ENCODE measurements around the gene SLBP. TPM values are rescaled to one million over a fixed set of nuclear protein-coding genes. Genes with fewer than 3 reads are reported as not detected.

The SLBP gene
- total and polyA plus RNA-seq, 10 of the 15 experiments (the other 5 are each of a cell fraction or from before 2014, with no cell fraction given), result 94.4 to 278 (median 158) TPM

DNA sequence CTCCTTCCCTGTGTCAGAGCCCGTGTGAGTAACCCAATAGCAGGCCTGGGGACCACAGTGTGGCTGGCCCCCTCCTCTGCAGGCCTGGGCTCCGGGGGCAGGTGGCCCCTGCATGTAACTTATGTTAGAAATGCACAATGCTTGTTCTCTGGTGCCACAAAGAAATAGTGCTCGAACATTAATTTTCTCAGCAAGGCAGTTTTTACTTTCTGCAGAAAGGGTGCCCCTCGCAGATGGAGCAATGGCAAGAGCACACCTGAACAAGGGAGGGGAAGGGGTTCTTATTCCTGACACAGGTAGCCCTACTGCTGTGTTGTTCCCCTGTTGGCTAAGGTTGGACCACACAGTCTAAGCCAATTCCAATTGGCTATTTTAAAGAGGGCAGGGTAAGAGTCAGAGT, 26.3 kb upstream of the SLBP start:
- WGBS (ENCODE audit: insufficient coverage, insufficient replicate concordance, low lambda C conversion rate, missing lambda C conversion rate), result 96% methylated on average over 4 of the region's 4 CpGs
- DNase-seq (ENCODE audit: low read depth, low spot score) (no peak), ATAC-seq (no peak), FAIRE-seq (no peak)
- ChIA-PET POLR2A (no interaction called here), RAD21 (ENCODE audit: unreplicated experiment) (no interaction called here), SMC1A (ENCODE audit: uncharacterized antibody, unreplicated experiment) (no interaction called here), CTCF (no interaction called here)
- H3K9ac ChIP-seq (ENCODE audit: control insufficient read depth, insufficient read depth, low read length), result no peak overlapping the region
- no peak overlapping the region for H3K27ac ChIP-seq (ENCODE audit: control insufficient read depth, insufficient read depth)
- H2AFZ ChIP-seq (ENCODE audit: control insufficient read depth, low read depth, low read length), result no peak overlapping the region
- TF ChIP-seq ATF2 (IDR thresholded peaks at IDR 0.05; ENCODE audit: low read length), result no peak
- TF ChIP-seq KLF5 (IDR thresholded peaks at IDR 0.05; ENCODE audit: partially characterized antibody), result peak; percentile 74
- peak; percentile 99 for TF ChIP-seq CBX5 (IDR thresholded peaks at IDR 0.05; ENCODE audit: low read depth)
- no peaks in the 10 kb centered on the region for H4K20me1 ChIP-seq (ENCODE audit: control insufficient read depth, insufficient read depth)
- H3K9me3 ChIP-seq (replicated peaks; ENCODE audit: control insufficient read depth, insufficient read depth, low read length), result peaks cover 18% of the 10 kb centered on the region
- intact Hi-C loops (cut with micrococcal nuclease; ENCODE audit: unreplicated experiment) (no loop called here), in situ Hi-C loops (cut with MboI) (no loop called here)
- H3K4me1 ChIP-seq (ENCODE audit: control insufficient read depth, insufficient read depth, low read length), result no peaks in the 10 kb centered on the region
- H3K27me3 ChIP-seq (replicated peaks in 1 of 2; ENCODE audit: control insufficient read depth in 2 of 2, insufficient read depth in 2 of 2, low read length in 1 of 2), result no peaks in the 10 kb centered on the region
- no peak overlapping the region for H3K4me3 ChIP-seq
- BruUV-seq (replicated peaks), result no TSS peak
- H3K4me2 ChIP-seq (ENCODE audit: control insufficient read depth, insufficient read depth), result no peak overlapping the region
- H3K79me2 ChIP-seq (ENCODE audit: control insufficient read depth, insufficient read depth, low read length), result no peaks in the 10 kb centered on the region
- peaks cover 43 to 53% of the 10 kb centered on the region in 2 experiments for H3K36me3 ChIP-seq (ENCODE audit: control insufficient read depth in 2 of 2, insufficient read depth in 2 of 2, low read length in 1 of 2)

DNA sequence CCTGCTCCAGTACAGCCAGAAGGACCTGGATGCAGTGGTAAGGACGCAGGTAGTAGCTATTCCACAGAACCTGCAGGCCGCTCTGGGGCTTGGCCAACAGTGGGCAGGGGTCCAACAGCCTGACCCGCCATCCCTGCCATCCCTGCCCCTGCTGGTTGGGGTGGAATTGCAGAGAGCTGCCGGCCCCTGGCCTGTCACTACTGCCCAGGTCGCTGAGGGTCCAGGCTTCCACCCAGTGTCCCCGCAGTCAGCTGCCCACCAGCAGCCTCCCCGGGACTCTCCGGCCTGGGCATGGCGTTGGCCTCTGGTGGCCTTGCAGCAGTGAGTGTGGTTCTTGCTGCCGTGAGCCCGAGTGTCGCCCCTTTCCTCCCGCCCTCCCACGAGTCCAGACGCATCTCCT, 25.5 kb upstream of the SLBP start:
- no TSS peak for BruUV-seq (replicated peaks)
- no peak overlapping the region for H2AFZ ChIP-seq (ENCODE audit: control insufficient read depth, low read depth, low read length)
- no peaks in the 10 kb centered on the region for H3K79me2 ChIP-seq (ENCODE audit: control insufficient read depth, insufficient read depth, low read length)
- H3K9me3 ChIP-seq (replicated peaks; ENCODE audit: control insufficient read depth, insufficient read depth, low read length), result peaks cover 18% of the 10 kb centered on the region
- FAIRE-seq (no peak), ATAC-seq (no peak), DNase-seq (ENCODE audit: low read depth, low spot score) (no peak)
- H3K27ac ChIP-seq (ENCODE audit: control insufficient read depth, insufficient read depth), result no peak overlapping the region
- H3K27me3 ChIP-seq (replicated peaks in 1 of 2; ENCODE audit: control insufficient read depth in 2 of 2, insufficient read depth in 2 of 2, low read length in 1 of 2), result no peaks in the 10 kb centered on the region
- H4K20me1 ChIP-seq (ENCODE audit: control insufficient read depth, insufficient read depth), result no peaks in the 10 kb centered on the region
- WGBS (ENCODE audit: insufficient coverage, insufficient replicate concordance, low lambda C conversion rate, missing lambda C conversion rate), result 95% methylated on average over 14 of the region's 15 CpGs
- ChIA-PET SMC1A (ENCODE audit: uncharacterized antibody, unreplicated experiment) (interaction anchor here (1.0 kb wide), 1 partner anchor 163 kb away, joined by 4 read pairs; no protein-coding TSS in a partner anchor), RAD21 (ENCODE audit: unreplicated experiment) (no interaction called here), POLR2A (no interaction called here), CTCF (no interaction called here)
- H3K4me3 ChIP-seq, result no peak overlapping the region
- H3K9ac ChIP-seq (ENCODE audit: control insufficient read depth, insufficient read depth, low read length), result no peak overlapping the region
- no peak for TF ChIP-seq CHD2 (IDR thresholded peaks at IDR 0.05; ENCODE audit: borderline replicate concordance, low read depth, low read length)
- no peak for TF ChIP-seq BCL11A (IDR thresholded peaks at IDR 0.05; ENCODE audit: low read depth, low read length)
- no peak for TF ChIP-seq RCOR1 (conservative IDR thresholded peaks at IDR 0.05; ENCODE audit: low read depth, low read length)
- no peak for TF ChIP-seq TCF7 (IDR thresholded peaks at IDR 0.05; ENCODE audit: borderline replicate concordance)
- TF ChIP-seq CREM (IDR thresholded peaks at IDR 0.05; ENCODE audit: low read depth), result no peak
- TF ChIP-seq ASH2L (IDR thresholded peaks at IDR 0.05; ENCODE audit: borderline replicate concordance, low read depth), result no peak
- TF ChIP-seq, protein P1, sequence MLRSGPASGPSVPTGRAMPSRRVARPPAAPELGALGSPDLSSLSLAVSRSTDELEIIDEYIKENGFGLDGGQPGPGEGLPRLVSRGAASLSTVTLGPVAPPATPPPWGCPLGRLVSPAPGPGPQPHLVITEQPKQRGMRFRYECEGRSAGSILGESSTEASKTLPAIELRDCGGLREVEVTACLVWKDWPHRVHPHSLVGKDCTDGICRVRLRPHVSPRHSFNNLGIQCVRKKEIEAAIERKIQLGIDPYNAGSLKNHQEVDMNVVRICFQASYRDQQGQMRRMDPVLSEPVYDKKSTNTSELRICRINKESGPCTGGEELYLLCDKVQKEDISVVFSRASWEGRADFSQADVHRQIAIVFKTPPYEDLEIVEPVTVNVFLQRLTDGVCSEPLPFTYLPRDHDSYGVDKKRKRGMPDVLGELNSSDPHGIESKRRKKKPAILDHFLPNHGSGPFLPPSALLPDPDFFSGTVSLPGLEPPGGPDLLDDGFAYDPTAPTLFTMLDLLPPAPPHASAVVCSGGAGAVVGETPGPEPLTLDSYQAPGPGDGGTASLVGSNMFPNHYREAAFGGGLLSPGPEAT (IDR thresholded peaks at IDR 0.05; ENCODE audit: low read depth), result no peak
- TF ChIP-seq PBX3 (IDR thresholded peaks at IDR 0.05; ENCODE audit: insufficient replicate concordance, low read depth, low read length), result no peak
- no peak for TF ChIP-seq SREBF2 (IDR thresholded peaks at IDR 0.05; ENCODE audit: low read length)
- H3K4me2 ChIP-seq (ENCODE audit: control insufficient read depth, insufficient read depth), result no peak overlapping the region
- intact Hi-C loops (cut with micrococcal nuclease; ENCODE audit: unreplicated experiment) (no loop called here), in situ Hi-C loops (cut with MboI) (no loop called here)
- H3K36me3 ChIP-seq (ENCODE audit: control insufficient read depth in 2 of 2, insufficient read depth in 2 of 2, low read length in 1 of 2), result peaks cover 51 to 55% of the 10 kb centered on the region in 2 experiments
- no peaks in the 10 kb centered on the region for H3K4me1 ChIP-seq (ENCODE audit: control insufficient read depth, insufficient read depth, low read length)

All from GM12878 (cell line).